HG03342 (cell line): ENCODE data around the gene ZNF284.

Experiments used
- ATAC-seq: cut with Tn5 transposase; IDR thresholded peaks from one replicate; pipeline ENCODE4 v1.9.1; 2021; ENCODE audit warnings: mild to moderate bottlenecking, moderate library complexity; ENCODE audit not compliant: unreplicated experiment

The ZNF284 gene

DNA sequence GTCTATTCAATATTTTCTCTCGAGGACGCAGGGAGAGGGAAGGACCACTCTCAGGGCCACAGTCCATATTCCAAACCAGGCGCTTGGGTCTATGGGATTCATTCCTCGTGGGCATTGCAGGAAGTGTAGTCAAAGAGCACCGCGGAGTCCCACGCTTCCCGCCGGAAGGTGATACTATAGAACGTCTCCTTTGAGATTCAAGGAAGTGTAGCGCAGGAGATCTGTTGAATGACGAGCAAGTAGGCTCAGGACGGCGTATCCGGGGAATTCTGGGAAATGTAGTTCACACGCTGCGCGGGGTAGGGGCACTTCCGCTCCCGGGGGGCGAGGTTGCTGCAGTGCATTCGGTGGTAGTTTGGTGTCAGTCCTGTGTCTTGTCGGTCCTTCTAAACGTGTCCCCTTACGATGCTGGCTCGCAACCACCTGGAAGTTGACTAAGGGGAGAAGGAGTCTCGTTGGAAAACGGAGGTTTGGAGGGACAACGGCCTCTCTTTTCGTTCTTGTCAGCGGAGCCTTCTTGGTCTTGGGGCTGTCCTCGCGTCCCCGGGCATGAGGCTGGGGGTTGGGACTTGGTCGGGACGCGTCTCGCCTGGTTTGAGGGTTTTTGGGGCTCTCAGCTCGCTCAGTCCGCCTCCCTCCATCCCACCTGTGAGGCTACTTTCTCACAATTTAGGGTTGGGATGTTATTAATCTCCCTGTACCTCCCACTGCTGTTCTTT lies at the start of gene ZNF284:
ZNF284 (plus strand) TSS at position 336 of the 719 bp plus-strand sequence. CDS start 4,231 bp downstream, outside the sequence.
- ATAC-seq = peak; percentile 95

DNA sequence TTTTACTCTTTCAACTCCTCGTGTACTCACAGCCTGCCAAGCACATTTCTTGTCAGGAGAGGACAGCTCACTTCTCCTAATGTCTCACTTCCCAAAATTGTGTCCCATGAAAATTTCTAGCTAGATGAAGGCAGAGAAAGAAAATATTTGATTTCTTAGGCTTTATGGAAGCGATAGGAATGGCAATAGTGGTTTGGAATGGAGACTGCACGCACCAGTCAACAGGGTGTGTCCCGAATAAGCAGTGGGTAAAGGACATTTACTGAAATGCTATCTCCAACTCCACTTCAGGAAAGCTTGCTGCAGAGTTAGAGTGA lies 47.1 kb upstream of the ZNF284 start:
- no peak for ATAC-seq

- peak; percentile 95 for ATAC-seq
Observed at GRCh38 chr19:44025217-44025936, 46.6 kb upstream of the ZNF284 start, which contains the start of gene ZNF222. Gene ZNF222 (plus strand): TSS chr19:44025379. CDS start chr19:44025437, 58 bp downstream.

- ATAC-seq = no peak
Observed at GRCh38 chr19:44026622-44027021, 45.3 kb upstream of the ZNF284 start.

DNA sequence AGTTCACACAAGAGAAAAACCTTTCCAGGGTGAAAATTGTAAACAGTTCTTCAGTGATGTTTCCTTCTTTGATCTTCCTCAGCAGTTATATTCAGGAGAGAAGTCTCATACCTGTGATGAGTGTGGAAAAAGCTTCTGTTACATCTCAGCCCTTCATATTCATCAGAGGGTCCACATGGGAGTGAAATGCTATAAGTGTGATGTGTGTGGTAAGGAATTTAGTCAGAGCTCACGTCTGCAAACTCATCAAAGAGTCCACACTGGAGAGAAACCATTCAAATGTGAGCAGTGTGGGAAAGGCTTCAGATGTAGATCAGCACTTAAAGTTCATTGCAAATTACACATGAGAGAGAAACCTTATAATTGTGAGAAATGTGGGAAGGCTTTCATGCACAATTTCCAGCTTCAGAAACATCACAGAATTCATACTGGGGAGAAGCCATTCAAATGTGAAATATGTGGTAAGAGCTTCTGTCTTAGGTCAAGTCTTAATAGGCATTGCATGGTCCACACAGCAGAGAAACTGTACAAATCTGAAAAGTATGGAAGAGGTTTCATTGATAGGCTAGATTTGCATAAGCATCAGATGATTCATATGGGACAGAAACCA lies 39.9 kb upstream of the ZNF284 start:
- no peak for ATAC-seq

GRCh38 chr19:44042147-44042546 lies 29.8 kb upstream of the ZNF284 start:
- ATAC-seq = no peak

DNA sequence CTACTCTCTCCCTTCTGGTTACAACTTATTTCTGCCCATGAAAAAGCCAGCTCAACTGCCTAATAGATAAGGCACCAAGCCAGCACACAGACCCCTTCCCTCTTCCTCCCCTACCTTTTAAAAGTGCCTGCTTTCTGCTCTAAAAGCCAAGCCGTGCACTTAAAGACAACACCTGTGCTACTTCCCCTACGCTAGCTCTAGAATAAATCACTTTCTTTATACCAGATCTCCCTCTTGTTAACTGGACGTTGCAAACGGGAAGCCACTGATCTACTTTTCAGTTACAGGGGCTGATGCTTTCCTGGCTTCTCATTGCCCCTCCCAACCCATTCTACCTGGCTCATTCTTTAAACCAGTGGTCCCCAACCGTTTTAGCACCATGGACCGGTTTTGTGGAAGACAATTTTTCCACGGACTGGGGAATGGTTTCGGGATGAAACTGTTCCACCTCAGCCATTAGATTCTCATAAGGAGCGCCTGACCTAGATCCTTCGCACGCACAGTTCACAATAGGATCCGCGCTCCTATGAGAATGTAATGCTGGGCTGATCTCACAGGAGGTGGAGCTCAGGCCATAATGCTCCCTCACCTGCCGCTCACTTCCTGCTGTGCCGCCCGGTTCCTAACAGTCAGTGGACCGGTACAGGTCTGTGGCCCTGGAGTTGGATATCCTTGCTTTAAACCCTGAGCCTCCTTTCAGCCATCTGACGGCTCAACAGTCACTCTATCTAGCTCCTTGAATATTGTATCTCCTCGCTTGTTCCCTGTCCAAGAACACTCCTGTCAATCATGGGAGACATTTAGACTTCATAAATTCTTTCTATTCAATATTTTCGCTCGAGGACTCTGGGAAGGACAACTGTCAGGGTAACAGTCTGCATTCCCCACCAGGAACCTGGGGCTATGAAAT lies 21.0 kb upstream of the ZNF284 start:
- no peak for ATAC-seq

DNA sequence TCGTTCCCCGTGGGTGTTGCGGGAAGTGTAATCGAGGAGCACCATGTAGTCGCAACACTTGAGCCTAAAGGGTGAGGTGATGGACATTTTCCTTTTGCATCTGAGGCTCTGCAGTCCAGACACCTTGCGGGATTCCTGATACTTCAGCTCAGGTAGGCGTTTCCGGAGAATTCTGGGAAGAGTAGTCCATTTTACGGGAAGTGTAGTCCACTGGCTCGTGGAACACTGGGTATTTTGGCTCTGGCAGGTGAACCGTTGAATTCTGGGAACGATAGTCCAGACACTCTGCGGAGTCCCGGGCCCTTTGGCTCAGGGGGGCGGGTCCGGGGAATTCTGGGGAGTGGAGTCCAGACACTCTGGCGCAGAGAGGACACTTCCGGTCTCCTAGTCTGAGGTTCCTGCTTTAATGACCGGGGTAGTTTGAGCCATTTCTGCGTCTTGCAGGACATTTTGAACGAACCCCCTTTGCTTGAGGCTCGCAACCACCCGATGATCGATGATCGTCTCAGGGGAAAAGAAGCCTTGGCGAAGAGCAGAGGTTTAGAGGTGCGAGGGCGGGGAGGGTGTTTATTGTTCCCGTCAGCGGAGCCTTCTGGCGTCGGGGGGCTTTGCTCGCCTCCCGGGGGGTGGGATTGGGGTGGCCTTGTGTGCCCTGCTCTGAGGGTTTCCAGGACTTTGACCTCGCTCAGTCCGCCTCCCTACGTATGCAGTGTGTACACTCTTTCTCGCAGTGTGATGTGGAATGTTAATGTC lies 20.1 kb upstream of the ZNF284 start, which contains the start of gene ZNF223:
ZNF223 (plus strand) TSS at position 387 of the 753 bp plus-strand sequence. CDS start 3,141 bp downstream, outside the sequence.
- ATAC-seq = no peak

- no peak for ATAC-seq
Observed at GRCh38 chr19:44055870-44056269, 16.1 kb upstream of the ZNF284 start.

- no peak for ATAC-seq
Observed at GRCh38 chr19:44059229-44059628, 12.7 kb upstream of the ZNF284 start.

DNA sequence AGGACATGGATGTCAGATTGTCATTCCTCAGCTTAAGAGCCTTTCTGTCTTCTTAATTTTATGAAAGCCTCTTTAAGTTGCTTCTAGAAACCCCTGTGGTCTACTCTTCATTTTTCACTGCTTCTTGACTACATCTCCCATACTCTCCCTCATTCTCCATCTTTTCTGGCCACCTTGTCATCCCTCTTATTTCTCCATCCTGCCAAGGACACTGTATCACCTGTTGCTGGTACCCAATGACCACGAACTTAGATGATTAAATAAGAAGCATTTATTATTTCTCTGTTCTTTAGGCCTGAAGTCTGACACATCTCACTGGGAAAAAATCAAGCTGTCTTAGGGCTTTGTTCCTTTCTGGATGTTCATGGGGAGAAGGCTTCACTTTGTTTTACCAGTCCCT lies 10.9 kb upstream of the ZNF284 start:
- ATAC-seq = no peak

DNA sequence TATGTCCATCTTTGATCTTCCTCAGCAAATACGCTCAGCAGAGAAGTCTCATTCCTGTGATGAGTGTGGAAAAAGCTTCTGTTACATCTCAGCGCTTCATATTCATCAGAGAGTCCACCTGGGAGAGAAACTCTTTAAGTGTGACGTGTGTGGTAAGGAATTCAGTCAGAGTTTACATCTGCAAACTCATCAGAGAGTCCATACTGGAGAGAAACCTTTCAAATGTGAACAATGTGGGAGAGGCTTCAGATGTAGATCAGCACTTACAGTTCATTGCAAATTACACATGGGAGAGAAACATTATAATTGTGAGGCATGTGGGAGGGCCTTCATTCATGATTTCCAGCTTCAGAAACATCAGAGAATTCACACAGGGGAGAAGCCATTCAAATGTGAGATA lies 5.7 kb upstream of the ZNF284 start:
- no peak for ATAC-seq

DNA sequence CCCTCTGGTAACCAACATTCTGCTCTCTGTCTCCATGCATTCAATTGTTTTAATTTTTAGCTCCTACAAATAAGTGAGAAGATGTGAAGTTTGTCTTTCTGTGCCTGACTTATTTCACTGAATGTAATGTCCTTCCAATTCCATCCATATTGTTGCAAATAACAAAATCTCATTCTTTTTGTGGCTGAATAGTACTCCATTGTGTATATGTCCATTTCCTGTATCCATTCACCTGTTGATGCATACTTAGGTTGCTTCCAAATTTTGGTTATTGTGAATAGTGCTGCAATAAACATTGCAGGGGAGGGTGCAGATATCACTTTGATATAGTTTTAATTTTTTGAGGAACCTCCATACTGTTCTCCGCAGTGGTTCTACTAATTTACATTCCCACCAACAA lies 2.5 kb upstream of the ZNF284 start:
- ATAC-seq = no peak

- ATAC-seq = no peak
Observed at GRCh38 chr19:44072543-44073401, 813 bp downstream of the ZNF284 start.

GRCh38 chr19:44076325-44076724 lies 4.4 kb downstream of the ZNF284 start:
- no peak for ATAC-seq

- no peak for ATAC-seq
Observed at GRCh38 chr19:44092108-44092507, 20.1 kb downstream of the ZNF284 start.

- ATAC-seq = peak; percentile 86
Observed at GRCh38 chr19:44093931-44094765, 22.2 kb downstream of the ZNF284 start, which contains the start of gene ZNF224. Gene ZNF224 (plus strand): TSS chr19:44094361. CDS start chr19:44097874, 3,513 bp downstream.

- ATAC-seq = no peak
Observed at GRCh38 chr19:44107751-44108150, 35.8 kb downstream of the ZNF284 start.
